Activated CD4-positive, alpha-beta T cell treated with anti-CD3 and anti-CD28 coated beads, Interleukin-2, amount 10 ng/mL, durations not matched to agents 7 days and 5 days (primary cell): ENCODE data around the gene MED20. TPM values are rescaled to one million over a fixed set of nuclear protein-coding genes. Genes with fewer than 3 reads are reported as not detected.
A peak's percentile ranks its signal among the peaks of the same experiment; 100 is the strongest.

Source experiments
- CTCF ChIA-PET: fragments of 350-600 bp; sonication (Branson Sonifier 250); formaldehyde crosslinking; loops from one replicate; lab custom pipeline; 2021; ENCODE audit warnings: antibody characterized with exemption; lab: Charles Lee
- POLR2A ChIA-PET: fragments of 350-600 bp; sonication (Branson Sonifier 250); formaldehyde crosslinking; loops from one replicate; lab custom pipeline; 2021; ENCODE audit warnings: antibody characterized with exemption; lab: Charles Lee
- DNase-seq: peaks from one replicate; pipeline ENCODE4 v3.0.0-alpha.2; 2020
- H3K27ac Mint-ChIP-seq: one replicate; pipeline ENCODE4 v1.8.0; 2021; ENCODE audit warnings: mild to moderate bottlenecking, moderate library complexity, mixed read lengths
- H3K27me3 Mint-ChIP-seq: one replicate; pipeline ENCODE4 v1.8.0; 2021; ENCODE audit warnings: mixed read lengths
- H3K36me3 Mint-ChIP-seq: one replicate; pipeline ENCODE4 v1.8.0; 2021; ENCODE audit warnings: low read depth, mixed read lengths
- H3K4me1 Mint-ChIP-seq: one replicate; pipeline ENCODE4 v1.8.0; 2021; ENCODE audit warnings: mixed read lengths
- H3K4me3 Mint-ChIP-seq: one replicate; pipeline ENCODE4 v1.8.0; 2021; ENCODE audit warnings: mild to moderate bottlenecking, moderate library complexity, mixed read lengths
- H3K9me3 Mint-ChIP-seq: one replicate; pipeline ENCODE4 v1.8.0; 2021; ENCODE audit warnings: mixed read lengths
- total RNA-seq, 2 experiments: library from RNA; stranded (reverse); gene quantifications; one replicate each; pipeline ENCODE4 v1.2.3, GENCODE V29; 2021

Gene MED20
- 10 to 100 TPM; 18.6 to 22.7 TPM for total RNA-seq

- Mint-ChIP-seq H3K27ac (peak within 1 kb of the TSS; percentile 98), H3K36me3 (peaks cover 22% of the 10 kb centered on the region), H3K27me3 (no peaks in the 10 kb centered on the region), H3K4me3 (peak within 1 kb of the TSS; percentile 100), H3K9me3 (no peaks in the 10 kb centered on the region), H3K4me1 (peaks cover 57% of the 10 kb centered on the region)
- DNase-seq = peak; percentile 95
- ChIA-PET POLR2A (interaction anchor here (0.6 to 1.3 kb wide), 5 partner anchors 10 to 59 kb away, joined by 3 to 4 read pairs (median 3); no protein-coding TSS in a partner anchor), CTCF (interaction anchor here (0.5 to 25.3 kb wide), 37 partner anchors 9 to 1597 kb away, joined by 3 to 412 read pairs (median 4); partner anchors contain the start of genes CCND3, TAF8, TOMM6 and USP49)
Observed at GRCh38 chr6:41920921-41921711, at the start of gene MED20, which contains the start of gene BYSL. TSS of gene MED20 (minus strand) at chr6:41921139. CDS start at chr6:41921018, 121 bp downstream. TSS of gene BYSL (plus strand) at chr6:41921499. CDS start at chr6:41921563, 64 bp downstream.

GRCh38 chr6:41970436-41970846 is 49.5 kb upstream of the MED20 start:
- Mint-ChIP-seq H3K27ac (peak overlapping the region; percentile 83), H3K27me3 (no peaks in the 10 kb centered on the region), H3K4me1 (peaks cover 55% of the 10 kb centered on the region), H3K36me3 (peaks cover 27% of the 10 kb centered on the region), H3K9me3 (no peaks in the 10 kb centered on the region), H3K4me3 (no peak overlapping the region)
- ChIA-PET CTCF (interaction anchor here (1.1 kb wide), 1 partner anchor 9 kb away, joined by 4 read pairs; no protein-coding TSS in a partner anchor), POLR2A (no interaction called here)
- no peak for DNase-seq

GRCh38 chr6:41967312-41968287 is 46.7 kb upstream of the MED20 start:
- no peak for DNase-seq
- no peaks in the 10 kb centered on the region for H3K27me3 Mint-ChIP-seq
- POLR2A ChIA-PET = interaction anchor here (0.5 kb wide), 1 partner anchor 13 kb away, joined by 3 read pairs; no protein-coding TSS in a partner anchor
- H3K9me3 Mint-ChIP-seq = no peaks in the 10 kb centered on the region
- peaks cover 25% of the 10 kb centered on the region for H3K36me3 Mint-ChIP-seq
- H3K4me3 Mint-ChIP-seq = no peak overlapping the region
- H3K4me1 Mint-ChIP-seq = peaks cover 63% of the 10 kb centered on the region
- H3K27ac Mint-ChIP-seq = peak overlapping the region; percentile 61
- CTCF ChIA-PET = interaction anchor here (0.6 to 5.6 kb wide), 7 partner anchors 9 to 130 kb away, joined by 3 to 32 read pairs (median 4); partner anchors contain the start of genes BYSL and MED20

DNA sequence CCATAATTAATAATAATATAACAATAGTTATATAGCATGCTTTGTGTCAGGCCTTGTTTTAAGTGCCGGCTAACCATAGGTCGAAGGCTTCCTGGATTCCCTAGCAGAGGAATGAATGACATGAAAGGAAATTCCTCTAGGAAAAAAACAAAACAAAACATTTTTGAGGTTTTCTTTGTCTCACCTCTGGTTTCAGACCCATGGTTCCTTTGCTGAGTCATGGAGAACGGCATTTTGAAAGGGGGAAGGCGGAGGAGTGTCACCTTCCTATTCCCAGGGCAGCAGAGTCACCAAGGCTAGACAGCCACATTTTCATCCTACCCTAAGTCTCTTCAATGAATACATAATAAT is 46.0 kb upstream of the MED20 start:
- ChIA-PET CTCF (interaction anchor here (1.0 to 5.6 kb wide), 2 partner anchors 9 to 10 kb away, joined by 3 to 32 read pairs; no protein-coding TSS in a partner anchor), POLR2A (no interaction called here)
- H3K27ac Mint-ChIP-seq = no peak overlapping the region

GRCh38 chr6:41966214-41966920 is 45.4 kb upstream of the MED20 start:
- Mint-ChIP-seq H3K4me1 (peaks cover 65% of the 10 kb centered on the region), H3K9me3 (no peaks in the 10 kb centered on the region), H3K27me3 (no peaks in the 10 kb centered on the region), H3K4me3 (no peak overlapping the region), H3K27ac (peak overlapping the region; percentile 11), H3K36me3 (peaks cover 28% of the 10 kb centered on the region)
- POLR2A ChIA-PET = interaction anchor here (0.6 kb wide), 1 partner anchor 22 kb away, joined by 3 read pairs; no protein-coding TSS in a partner anchor
- DNase-seq = no peak
- CTCF ChIA-PET = interaction anchor here (0.9 to 5.6 kb wide), 5 partner anchors 9 to 78 kb away, joined by 3 to 32 read pairs (median 3); no protein-coding TSS in a partner anchor

More for the DNA sequence above, 46.0 kb upstream of the MED20 start:
- Mint-ChIP-seq H3K9me3 (no peaks in the 10 kb centered on the region), H3K4me1 (peaks cover 59% of the 10 kb centered on the region), H3K36me3 (peaks cover 22% of the 10 kb centered on the region), H3K27me3 (no peaks in the 10 kb centered on the region), H3K4me3 (no peak overlapping the region)
- DNase-seq = no peak

GRCh38 chr6:41965429-41966213 is 44.7 kb upstream of the MED20 start:
- Mint-ChIP-seq H3K4me1 (peaks cover 62% of the 10 kb centered on the region), H3K27me3 (no peaks in the 10 kb centered on the region), H3K27ac (peak overlapping the region; percentile 11), H3K9me3 (no peaks in the 10 kb centered on the region), H3K36me3 (peaks cover 22% of the 10 kb centered on the region), H3K4me3 (no peak overlapping the region)
- DNase-seq = no peak
- CTCF ChIA-PET = interaction anchor here (0.9 to 5.6 kb wide), 7 partner anchors 9 to 79 kb away, joined by 3 to 32 read pairs (median 3); no protein-coding TSS in a partner anchor
- POLR2A ChIA-PET = interaction anchor here (0.6 kb wide), 2 partner anchors 21 to 44 kb away, joined by 3 read pairs; no protein-coding TSS in a partner anchor

DNA sequence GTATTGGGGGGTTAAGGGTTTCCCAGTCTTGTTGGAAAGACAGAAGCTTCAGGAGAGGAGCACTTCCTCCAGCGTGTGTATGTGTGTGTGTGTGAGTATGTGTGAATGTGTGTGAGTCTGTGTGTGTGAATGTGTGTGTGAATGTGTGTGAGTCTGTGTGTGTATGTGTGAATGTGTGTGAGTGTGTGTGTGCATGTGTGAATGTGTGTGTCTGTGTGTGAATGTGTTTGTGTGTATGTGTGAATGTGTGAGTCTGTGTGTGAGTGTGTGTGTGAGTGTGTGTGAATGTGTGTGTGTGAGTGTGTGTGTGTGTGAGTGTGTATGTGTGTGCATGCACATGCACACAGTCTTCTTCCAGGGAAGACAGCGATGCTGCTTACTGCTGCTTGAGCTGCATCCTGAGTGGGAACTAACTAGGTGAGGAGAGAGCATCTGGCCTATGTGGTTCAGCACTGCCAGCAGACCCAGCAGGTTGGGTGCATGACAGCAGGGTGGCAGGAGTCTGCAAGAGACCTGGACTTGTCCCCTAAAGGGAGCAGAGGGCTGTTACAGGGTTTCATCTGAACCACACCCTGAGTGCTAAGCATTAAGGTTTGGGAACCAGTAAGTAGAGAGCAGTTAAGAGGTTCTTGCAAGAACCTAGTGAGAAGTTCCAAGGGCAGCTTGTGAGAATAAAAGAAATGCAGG is 43.4 kb upstream of the MED20 start:
- Mint-ChIP-seq H3K27me3 (no peaks in the 10 kb centered on the region), H3K9me3 (no peaks in the 10 kb centered on the region), H3K27ac (peak overlapping the region; percentile 11), H3K36me3 (peaks cover 21% of the 10 kb centered on the region), H3K4me3 (no peak overlapping the region), H3K4me1 (peaks cover 62% of the 10 kb centered on the region)
- CTCF ChIA-PET = interaction anchor here (1.0 to 5.6 kb wide), 9 partner anchors 9 to 177 kb away, joined by 3 to 32 read pairs (median 4); partner anchors contain the start of genes BYSL, MED20 and TOMM6
- DNase-seq = no peak
- POLR2A ChIA-PET = no interaction called here

GRCh38 chr6:41963371-41963770 is 42.4 kb upstream of the MED20 start:
- Mint-ChIP-seq H3K4me3 (no peak overlapping the region), H3K36me3 (peaks cover 29% of the 10 kb centered on the region), H3K27me3 (no peaks in the 10 kb centered on the region), H3K4me1 (peaks cover 71% of the 10 kb centered on the region), H3K9me3 (no peaks in the 10 kb centered on the region), H3K27ac (no peak overlapping the region)
- no peak for DNase-seq
- POLR2A ChIA-PET = interaction anchor here (0.8 to 1.2 kb wide), 2 partner anchors 14 to 76 kb away, joined by 3 read pairs; no protein-coding TSS in a partner anchor
- CTCF ChIA-PET = interaction anchor here (0.9 to 5.6 kb wide), 9 partner anchors 9 to 176 kb away, joined by 4 to 32 read pairs (median 4); partner anchors contain the start of genes BYSL, MED20 and TOMM6

- peaks cover 67% of the 10 kb centered on the region for H3K4me1 Mint-ChIP-seq
- no peak for DNase-seq
- no peaks in the 10 kb centered on the region for H3K9me3 Mint-ChIP-seq
- no peak overlapping the region for H3K27ac Mint-ChIP-seq
- H3K4me3 Mint-ChIP-seq = no peak overlapping the region
- H3K27me3 Mint-ChIP-seq = no peaks in the 10 kb centered on the region
- H3K36me3 Mint-ChIP-seq = peaks cover 38% of the 10 kb centered on the region
- ChIA-PET CTCF (interaction anchor here (0.6 to 1.2 kb wide), 4 partner anchors 18 to 859 kb away, joined by 3 to 4 read pairs (median 3); partner anchors contain the start of genes CCND3 and TOMM6), POLR2A (no interaction called here)
Observed at GRCh38 chr6:41960028-41960427, 39.1 kb upstream of the MED20 start.
